Peyer's patch (tissue), 4 donors: ENCODE data around the gene LUC7L3.

Experiments
- POLR2A ChIP-seq, 2 donors: fragments of 450-650 bp; IDR thresholded peaks; one replicate each; pipeline ENCODE4 v1.5.1; 2017; ENCODE audit warnings: antibody characterized with exemption in 2 of 2, mild to moderate bottlenecking in 2 of 2, moderate library complexity in 2 of 2
- TF ChIP-seq, protein P1 (sequence below), 6 experiments: fragments of 450-650 bp in 4 of 6; fragments of 200-600 bp in 2 of 6; sonication (generic) in 1 of 6; IDR thresholded peaks; one replicate each; pipeline ENCODE4 v1.5.1; 2017 to 2019; ENCODE audit warnings: antibody characterized with exemption in 6 of 6, mild to moderate bottlenecking in 3 of 6, moderate library complexity in 1 of 6

DNA sequence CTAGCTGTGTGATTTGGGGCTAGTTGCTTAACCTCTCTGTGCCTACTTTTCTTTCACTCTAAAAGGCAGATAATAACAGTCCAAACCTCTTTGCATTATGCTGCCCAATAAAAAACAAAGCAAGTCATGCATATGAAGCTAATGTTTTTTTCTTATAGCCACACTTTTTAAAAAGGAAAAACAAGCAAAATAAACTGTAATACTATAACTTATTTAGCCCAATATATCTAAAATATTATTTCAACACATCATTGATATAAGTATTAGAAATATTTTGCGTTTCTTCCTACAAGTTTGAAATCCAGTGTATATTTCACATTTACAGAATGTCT lies 34.1 kb upstream of the LUC7L3 start:
- TF ChIP-seq, protein P1, sequence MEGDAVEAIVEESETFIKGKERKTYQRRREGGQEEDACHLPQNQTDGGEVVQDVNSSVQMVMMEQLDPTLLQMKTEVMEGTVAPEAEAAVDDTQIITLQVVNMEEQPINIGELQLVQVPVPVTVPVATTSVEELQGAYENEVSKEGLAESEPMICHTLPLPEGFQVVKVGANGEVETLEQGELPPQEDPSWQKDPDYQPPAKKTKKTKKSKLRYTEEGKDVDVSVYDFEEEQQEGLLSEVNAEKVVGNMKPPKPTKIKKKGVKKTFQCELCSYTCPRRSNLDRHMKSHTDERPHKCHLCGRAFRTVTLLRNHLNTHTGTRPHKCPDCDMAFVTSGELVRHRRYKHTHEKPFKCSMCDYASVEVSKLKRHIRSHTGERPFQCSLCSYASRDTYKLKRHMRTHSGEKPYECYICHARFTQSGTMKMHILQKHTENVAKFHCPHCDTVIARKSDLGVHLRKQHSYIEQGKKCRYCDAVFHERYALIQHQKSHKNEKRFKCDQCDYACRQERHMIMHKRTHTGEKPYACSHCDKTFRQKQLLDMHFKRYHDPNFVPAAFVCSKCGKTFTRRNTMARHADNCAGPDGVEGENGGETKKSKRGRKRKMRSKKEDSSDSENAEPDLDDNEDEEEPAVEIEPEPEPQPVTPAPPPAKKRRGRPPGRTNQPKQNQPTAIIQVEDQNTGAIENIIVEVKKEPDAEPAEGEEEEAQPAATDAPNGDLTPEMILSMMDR (IDR thresholded peaks at IDR 0.05): no peak
- TF ChIP-seq POLR2A (IDR thresholded peaks at IDR 0.05): no peak
